NCI-H345 (cell line): ENCODE measurements around the gene SGCA.

Source experiments
- DNase-seq: peaks from one replicate; lab custom pipeline; 2025; lab: John Stamatoyannopoulos, UW

The SGCA gene

DNA sequence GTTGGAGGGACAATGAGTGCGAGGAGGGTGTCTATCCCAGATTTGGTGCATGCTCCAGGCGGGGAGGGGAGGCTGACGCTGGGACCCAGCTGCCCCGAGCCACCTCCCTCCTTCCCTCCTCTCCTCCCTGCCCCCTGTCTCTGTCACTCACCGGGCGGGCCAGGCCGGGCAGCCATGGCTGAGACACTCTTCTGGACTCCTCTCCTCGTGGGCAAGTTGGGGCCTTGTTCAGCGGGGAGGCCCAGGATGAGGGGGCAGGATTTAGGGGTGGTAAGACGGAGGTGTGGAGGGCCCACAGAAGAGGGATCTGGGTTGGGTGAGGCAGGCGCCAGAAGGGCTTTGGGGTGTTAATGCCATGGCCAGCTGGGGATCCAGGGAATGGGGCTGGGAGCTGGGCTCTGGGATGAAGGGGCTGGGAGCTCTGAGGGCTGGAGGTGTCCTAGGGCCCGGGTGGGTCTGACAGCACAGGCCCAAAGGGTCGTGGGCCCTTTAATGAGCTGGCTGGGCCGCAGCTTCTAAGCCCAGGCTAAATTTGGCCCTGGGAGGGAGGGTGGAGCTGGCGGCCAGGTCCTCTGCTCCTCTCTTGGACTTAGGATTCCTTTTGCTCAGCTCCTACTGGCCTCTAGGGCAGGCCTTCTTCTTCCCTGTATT, at the start of gene SGCA:
Gene SGCA, plus strand, starts transcription at position 139 of the 651 bp plus-strand sequence. Its CDS starts 36 bp downstream, at position 175.
- DNase-seq: no peak

DNA sequence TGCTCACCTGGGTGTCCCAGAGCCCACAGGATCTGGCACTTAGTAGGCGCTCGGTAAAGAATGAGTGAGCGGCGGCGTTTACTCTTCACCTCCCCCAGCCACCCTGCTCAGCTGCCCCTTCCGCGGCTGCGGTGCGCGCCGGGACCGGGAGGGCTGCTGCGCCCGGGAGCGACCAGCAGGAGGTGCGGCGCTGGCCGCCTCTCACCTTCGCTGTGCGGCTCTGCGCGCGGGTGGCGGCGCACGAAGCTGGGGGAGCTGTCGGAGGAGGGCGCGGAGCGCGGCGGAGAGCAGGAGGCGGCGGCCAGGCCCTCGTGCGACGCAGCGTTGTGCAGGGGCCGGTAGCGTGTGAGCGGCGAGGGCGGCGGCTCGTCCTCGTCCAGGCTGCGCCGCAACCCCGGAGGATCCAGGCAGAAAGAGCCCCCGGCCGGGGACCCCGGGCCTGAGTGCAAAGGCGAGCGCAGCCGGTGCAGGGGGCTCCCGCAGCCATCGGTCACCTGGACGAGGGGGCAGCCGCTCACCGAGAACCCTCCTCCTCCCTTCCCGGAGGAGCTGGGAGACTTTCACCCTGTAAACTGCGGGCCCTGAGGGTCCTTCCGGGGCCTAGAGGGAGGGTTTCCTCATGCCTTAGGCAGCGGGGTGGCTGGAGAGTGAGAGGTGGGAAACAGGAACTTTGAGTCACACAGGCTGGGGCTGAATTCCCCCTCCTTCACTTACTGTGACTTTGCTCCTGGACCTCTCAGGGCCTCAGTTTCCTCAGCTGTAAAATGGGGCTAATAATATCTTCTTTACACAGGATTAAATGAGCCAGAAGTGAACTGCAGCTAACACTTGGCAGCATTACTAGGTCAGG, 48.4 kb upstream of the SGCA start:
- no peak for DNase-seq

DNA sequence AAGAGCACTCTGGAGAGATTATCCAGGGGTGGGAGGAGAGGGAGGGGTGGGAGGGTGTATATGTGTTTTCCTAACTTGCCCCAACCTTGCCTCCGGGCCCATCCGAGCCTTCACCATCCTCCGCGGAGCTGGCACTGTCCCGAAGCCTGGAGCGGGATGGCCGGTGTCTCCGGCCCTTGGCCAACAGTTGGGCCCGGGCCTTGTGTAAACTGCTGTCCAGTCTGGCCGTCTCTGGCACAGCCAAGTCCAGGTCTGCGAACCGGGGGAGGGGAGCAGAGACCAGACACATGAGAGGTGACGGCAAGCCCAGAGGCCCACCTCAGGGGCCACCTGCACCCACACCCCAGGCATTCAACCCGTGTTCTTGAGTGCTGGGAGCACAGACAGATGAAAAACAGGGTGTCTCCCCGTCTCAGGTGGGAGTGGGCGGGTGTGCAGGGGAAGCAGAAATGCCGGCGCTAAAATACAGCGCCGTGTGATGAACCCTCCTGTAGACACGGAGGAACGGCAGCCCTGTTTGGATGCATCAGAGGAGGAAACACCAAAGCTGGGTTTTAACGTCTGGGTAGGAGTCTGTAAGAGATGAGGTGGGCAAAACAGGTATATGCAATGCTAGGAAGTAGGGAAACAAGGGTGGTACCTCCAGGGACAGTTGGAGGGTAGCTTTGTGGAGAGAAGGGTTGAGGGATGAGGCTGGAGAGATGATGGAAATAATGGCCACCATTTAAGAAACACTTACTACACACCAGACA, 47.6 kb upstream of the SGCA start:
- DNase-seq: no peak

DNA sequence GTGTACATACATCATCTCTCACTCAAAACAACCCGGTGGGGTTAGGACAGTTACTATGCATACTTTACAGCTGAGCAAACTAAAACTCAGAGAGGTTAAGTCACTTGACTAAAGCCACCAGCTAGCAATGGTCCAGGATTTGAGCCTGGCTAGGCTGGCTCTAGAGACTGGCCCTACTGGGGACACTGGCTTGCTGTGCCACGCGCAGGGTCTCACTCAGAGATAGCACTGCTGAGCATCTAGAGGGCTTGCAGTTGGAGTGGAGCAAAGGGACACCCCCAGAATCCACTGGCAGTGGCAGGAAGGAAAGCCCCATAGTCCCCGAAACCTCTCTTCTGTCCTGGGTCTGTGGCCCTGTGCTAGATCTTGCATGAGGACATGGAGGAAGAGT, 47.0 kb upstream of the SGCA start:
- DNase-seq: no peak

DNA sequence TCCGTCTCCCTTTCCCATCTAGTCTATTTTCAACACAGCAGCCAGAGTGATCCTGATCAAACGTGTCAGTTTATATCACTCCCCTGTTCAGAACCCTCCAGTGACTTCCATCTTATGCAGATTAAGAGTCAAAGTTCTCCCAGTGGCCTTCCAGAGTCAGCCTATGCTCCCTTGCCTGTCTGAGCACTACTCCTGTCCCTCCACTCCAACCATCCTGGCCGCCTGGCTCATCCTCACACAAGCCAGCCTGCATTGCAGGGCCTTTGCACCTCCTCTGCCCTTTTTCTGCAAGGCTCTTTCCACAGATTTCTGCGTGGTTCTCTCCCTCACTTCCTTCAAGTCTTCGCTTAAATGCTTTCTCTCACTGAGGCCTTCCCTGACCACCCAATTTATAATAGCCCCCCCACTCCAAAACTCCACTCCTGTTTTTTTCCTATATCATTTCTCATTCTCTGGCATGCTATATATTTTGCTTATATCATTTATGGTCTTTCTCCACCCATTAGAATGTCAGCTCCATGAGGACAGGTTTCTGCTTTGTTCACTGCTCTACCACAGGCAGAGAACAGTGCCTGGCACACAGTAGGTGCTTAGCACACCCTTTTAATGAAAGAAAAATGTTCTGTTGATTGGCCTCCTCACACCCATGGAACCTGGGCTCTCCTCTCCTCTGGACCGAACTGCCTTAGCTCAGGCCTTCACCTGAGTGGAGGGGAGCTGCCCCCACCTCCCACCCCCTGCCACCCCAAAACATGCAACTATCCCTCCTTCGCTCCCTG, 45.1 kb upstream of the SGCA start:
- no peak for DNase-seq

DNA sequence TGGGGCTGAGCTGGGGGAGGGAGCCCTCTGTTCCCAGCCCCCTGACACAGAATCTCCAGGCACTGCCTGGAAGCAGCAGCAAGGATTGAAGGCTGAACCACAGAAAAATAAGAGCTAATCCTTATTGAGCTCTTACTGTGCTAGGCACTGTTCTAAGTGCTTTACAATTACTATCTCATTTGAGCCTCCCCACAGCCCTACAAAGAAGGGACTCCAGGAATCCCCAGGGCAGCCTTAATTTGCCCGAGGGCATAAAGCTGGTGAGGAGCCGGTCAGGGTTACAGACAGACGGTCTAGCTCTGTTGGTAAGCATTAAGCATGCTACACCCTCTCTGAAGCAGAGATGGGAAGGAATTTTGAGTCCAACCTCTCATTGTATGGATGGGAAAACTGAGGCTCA, 42.9 kb upstream of the SGCA start:
- no peak for DNase-seq

DNA sequence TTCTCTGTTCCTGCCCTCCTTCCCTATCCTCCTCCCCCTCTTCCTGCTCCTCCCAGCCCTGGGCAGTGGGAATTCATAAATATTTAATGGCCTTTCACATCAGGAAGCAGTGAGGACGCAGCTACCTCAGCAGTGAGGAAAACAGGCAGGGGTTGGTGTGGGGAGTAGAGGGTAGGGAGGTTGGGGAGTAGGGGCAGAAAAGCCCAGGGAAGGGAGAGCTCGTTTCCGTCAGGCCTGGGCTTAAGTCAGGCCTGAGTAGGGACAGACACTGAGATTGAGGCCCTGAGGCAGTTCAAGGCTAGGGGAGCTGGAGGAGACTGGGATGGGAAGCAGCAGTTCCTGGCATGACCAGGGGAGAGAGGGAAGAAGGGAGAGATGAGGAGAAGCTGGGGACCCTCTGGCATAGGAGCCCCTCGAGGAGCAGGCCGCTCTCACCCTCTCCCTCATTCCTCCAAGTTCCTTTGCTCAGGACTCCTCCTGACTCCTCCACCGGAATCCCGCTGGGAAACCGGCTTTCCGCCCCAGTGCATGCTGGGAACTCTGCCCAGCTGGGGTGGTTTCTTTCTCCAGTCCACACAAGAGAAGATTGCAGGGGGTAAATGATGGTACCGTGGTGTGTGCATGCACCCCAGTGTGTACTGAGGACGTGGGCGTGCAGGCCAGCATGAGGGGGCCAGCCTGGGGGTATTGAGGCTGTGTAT, 42.0 kb upstream of the SGCA start:
- DNase-seq: peak; percentile 49

DNA sequence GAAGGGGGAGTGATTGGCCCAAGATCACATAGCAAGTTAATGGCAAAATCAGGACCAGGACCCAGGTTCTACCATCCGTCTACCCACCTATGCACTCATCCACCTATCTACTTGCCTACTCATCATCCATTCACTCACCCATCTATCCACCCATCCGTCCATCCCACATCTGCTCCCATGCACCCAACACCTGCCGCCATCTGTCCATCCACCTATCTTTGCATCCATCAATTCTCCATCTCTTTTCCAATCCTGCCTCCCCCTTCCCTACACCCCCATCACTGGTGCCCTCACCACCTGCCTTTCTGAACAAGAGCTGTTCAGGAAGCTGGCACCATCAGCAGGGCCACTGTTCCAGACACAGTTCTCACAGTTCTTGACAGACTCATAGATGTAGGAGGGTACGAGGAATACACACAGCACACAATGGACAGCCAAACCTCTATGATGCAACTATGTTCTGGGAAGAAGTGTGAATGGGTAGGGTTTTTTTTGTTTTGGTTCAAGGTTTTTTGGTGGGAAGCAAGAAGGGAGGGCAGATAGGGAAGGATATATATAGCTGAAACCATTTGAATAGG, 40.3 kb upstream of the SGCA start:
- no peak for DNase-seq

DNA sequence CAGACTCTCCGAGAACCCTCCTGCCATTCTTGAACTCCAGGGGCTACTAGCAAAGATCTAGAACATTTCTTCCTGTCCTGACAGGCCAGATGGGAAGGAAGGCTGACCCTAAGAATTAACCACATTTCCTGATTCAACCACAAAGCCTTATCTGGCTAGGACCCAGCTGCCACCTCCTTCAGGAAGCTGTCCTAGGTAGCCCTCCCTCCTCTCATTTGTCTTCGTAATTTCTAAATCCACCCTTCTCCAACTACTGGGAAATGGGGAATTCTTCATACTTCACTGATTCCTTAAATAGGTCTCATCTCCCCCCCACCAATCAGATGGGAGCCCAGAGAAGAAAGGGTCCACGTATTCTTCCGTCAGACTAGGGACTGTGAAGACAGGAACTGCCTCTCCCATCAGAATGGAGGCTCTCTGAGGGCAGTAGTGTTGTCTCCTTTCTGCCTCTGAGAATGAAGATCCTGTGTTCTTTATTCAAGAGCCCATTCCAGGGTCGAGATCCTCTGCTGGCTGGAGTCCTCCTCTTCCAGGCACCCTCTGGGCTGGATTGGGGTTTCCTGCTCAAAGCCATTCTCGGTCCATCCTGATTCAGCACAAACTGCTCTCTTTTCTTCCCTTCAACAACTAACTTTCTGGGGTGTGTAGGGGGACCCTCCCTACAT, 38.0 kb upstream of the SGCA start:
- no peak for DNase-seq

DNA sequence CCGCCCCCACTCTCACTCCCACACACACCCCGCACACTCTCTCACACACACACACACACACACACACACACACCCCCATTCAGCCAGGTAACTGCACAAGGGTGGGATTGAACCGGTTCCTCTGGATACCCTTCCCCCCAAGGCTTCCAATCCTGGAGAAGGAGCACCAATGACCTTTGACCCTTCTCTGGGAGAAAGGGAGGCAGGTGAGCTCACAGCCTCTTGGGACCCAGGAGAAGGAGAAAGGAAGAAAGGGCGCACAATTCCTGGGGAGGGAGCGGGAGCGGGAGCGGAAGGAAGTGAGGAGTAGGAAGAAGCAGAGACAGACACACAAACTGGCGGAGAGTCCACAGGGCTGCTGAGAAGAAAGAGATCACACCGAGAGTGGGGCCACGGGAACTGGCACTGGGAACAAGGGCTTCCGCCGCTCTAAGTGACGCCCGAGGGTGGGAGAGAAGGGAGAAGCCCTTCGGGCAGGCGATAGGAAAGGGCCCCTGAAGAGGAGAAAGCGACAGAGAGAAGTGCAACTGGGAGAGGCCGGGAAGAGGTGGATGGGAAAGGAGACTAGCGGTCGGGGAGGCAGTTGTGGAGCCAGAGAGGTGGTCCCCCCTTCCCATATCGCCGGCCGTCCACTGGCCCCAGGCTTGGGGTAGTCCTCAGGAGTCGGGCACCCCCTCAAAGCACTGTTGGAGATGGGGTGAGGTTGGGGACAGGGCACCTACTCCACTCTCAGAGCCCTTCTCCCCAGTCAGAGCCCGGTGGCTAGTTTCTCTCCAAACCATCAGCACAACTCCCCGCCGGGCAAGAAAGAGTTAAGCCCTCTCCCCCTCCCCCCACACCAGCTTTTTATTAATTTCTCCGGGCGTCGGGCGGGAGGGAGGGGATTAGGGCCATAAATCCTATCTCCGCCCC, 37.1 kb upstream of the SGCA start:
- DNase-seq: no peak

DNA sequence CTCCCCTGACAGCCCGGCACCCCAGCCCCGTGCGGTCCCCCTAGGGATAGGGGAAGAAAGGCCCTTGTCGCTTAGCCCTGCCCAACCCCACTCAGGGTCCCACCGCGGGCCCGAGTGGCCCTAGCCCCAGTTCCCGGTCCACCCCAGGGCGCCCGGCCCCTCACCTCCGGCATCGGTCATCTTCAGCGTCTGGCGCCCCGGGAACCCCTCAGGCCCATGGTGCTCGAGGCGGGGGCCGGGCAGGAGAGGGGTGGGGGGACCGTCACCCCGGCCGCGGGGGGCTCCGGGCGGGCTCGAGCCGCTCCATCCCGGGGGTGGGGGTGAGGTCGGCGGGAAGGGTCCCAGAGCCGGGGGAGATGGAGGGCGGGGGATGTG, 36.5 kb upstream of the SGCA start:
- DNase-seq: no peak

DNA sequence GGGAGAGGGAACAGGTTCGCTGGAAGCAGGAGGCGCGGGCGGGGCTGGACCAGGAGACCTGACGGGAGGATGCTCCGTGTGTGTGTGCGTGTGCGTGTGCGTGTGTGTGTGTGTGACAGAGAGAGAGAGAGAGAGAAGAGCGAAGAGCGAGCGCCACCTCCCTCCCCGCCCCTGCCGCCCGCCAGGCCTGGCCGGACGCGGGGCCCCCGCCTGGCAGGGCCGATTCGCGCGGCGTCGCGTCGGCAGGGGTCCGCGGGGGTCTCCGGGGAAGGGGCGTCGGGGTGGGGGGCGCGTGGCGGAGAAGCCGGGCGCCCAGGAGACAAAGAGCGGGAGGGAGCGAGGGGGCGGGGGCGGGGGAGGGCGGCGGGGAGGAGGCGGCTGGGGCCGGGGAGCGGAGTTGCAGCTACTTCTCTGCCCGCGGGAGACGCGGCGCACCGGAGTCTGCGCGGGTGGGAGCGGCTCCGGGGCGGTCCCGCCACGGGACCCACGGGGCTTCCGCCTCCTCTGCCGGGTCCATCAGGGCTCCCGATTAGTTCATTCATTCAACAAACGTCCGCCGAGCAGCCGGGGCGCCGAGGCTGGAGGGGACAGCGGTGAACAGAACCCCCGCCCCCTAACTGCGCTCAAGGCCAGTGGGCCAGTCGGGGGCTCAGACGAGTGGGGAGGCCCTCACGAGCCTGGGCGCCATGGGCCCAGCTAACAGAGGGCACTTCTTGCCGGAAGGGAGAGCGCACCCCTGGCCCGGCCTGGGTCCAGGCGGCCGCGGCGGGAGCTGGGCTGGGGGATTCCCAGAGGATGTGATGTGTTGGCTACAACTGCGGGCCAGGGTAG, 35.9 kb upstream of the SGCA start, which contains the start of gene SAMD14:
Gene SAMD14, minus strand, starts transcription at position 433 of the 831 bp plus-strand sequence. CDS start 5,201 bp downstream, outside the sequence.
- DNase-seq: peak; percentile 48

DNA sequence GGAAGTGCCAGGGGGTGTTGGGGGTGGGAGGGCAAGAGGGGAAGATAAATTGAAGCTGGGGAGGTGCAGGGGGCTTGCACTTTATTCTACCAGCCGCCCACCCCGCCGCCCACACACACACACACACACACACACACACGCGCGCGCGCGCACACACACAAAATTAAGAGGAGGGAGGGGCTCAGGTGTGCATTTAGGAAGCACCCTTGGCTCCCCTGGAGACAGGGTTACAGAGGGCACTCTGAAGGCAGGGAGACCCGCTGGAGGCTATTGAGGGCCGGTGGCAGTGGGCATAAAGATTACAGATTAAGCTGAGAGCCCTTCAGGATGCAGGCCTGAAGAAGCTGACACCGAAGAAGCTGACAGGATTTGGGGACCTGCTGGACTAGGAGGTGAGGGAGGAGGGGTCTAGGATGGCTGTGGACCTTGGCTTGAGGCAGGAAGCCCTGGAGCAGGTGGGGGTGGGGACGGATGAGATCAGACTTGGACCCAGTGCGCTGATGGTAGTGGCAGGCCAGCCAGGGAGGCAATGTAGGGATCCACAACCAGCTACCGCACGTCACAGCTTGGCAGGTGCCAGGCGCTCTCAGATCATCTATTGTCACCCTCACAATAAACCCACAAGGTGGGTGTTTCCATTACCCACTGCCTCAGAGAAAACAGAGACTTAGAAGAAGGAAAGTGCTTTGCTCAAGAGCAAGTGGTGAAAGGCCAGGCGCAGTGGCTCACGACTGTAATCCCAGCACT, 35.1 kb upstream of the SGCA start:
- peak; percentile 37 for DNase-seq

DNA sequence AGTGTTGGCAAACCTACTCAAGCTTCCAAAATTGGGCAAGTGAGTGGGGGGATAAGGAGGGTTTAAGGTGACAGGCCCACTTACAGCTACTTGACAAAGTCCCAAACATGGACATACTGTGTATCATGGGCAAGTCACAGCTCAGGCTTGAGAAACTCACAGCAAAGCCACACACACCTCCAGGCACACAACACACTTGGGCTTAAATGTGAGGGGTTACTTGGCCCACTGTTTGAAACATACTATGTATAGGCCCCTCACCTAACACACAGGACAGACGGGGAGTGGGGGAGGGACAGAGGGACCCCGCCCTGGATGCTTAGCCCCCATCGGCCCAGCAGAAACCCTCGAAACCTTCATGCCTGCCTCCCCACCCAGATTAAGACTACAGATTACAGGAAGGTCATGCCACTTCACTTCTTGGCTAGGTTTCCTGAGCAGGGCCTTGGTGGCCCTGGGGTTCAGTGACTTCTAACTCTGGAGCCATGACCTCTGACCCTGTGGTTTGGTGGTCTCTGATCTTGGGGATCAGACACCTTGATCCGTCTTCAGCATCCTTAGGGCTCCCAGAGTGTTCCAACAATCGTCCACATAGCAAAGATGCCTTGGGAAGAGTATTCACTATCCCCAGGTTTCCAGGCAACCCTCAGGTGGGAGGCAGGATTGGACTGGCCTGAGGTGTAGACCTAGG, 33.6 kb upstream of the SGCA start:
- no peak for DNase-seq

DNA sequence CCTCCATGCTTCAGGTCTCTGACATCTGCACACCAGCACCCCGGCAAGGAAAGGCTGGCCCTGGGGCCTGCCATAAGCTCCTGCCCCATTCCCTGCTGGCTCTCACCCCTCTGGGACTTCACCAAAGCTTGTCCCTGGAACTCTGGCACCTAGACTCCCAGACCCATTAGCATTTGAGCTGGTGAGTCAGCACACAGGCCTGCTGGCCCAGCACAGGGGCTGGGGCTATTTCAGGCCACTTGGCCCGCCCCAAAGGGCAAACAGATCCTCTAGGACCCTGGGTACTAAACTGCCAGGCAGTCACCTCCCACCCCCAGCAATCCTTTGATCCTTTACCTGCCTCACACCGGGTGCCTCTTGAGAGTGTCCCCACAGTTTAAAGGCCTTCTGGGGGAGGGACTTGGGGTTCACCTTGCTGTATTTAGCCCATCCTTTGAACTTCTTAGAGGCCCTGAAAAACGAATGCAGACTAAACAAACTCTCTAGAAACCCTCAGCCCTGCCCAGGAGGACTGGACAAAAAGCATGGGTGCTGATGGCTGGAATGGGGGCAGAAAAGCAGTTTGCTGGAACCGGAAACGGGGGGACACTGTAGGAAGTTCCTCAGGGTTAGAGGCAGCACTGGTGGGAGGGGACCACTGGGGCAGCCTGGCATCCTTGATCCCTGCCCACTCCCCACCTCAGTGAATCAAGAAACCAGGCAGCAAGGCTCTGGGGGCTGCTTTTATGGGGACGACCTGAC, 32.6 kb upstream of the SGCA start:
- DNase-seq: no peak

DNA sequence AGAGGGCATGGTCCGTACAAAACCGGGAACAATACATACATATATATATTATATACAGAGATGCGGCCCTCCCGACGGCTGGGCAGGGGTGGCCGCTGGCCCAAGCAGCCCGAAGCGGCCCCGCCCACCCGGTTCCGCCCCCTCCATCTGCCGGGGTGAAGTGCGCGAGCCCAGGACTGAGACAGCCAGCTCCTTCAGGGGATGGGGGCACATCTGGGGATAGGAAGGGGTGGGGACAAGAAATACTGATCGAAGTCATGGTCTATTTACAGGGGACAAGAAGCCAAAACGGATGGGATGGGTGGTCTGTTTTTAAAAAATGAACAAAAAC, 32.1 kb upstream of the SGCA start:
- DNase-seq: no peak
